Activated T-cell treated with anti-CD3 and anti-CD28 coated beads, Interleukin-2, amount 50 U/mL, for 24 hours (primary cell): ENCODE data around the gene IL17REL.

Experiments used
- DNase-seq: peaks from one replicate; pipeline ENCODE4 v3.0.0-alpha.2; 2020
- H3K27ac Mint-ChIP-seq: 2 replicates; pipeline ENCODE4 v1.8.0; 2020; ENCODE audit warnings: mild to moderate bottlenecking, mixed read lengths
- H3K27me3 Mint-ChIP-seq: 2 replicates; pipeline ENCODE4 v1.8.0; 2020; ENCODE audit warnings: mixed read lengths
- H3K36me3 Mint-ChIP-seq: 2 replicates; pipeline ENCODE4 v1.8.0; 2020; ENCODE audit warnings: low read depth, mixed read lengths
- H3K4me1 Mint-ChIP-seq: 2 replicates; pipeline ENCODE4 v1.8.0; 2020; ENCODE audit warnings: low read depth, mixed read lengths
- H3K4me3 Mint-ChIP-seq: 2 replicates; pipeline ENCODE4 v1.8.0; 2020; ENCODE audit warnings: mild to moderate bottlenecking, moderate library complexity, mixed read lengths
- H3K9me3 Mint-ChIP-seq: 2 replicates; pipeline ENCODE4 v1.8.0; 2020; ENCODE audit warnings: mixed read lengths

IL17REL gene

DNA sequence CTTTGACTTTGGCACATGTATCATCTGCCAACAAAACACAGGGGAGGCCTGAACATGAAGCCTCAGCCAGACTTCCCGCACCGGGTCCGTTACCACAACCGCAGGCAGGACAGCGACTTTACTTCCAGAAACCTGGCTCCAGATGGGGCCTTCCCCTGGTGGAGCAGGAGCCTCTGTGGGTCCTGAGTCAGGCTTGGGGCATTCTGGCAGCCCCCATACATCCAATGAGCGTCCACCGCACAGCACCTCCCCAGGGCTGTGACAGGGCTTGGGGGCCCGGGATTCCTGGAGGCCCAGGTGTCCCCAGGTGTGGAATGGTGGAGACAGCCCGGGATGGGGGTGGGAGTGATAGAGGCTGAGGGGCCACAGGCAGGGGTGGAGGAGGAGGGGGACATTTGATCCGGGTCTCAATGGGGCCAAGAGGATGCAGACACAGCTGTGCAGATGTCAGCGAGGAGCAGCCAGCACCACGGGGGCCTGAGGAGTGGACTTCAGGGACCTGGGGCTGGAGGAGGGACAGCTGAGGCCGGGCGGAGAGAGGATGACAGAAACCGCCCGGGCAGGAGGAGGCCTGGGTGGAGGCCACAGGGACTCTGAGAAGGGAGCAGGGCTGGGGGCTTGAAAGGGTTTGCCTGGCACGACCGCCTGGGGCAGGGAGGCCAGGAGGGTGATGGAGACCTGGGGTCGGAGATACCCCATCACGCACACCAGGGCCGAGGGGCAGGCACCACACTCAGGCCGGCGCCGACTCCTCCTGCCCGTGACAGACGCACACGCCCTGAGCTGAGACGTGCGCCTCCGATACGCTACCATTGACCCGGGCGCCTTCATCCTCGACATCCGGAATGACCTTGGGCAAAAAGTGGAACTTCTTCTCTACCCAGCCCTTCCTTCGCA lies 37.0 kb upstream of the IL17REL start:
- Mint-ChIP-seq H3K36me3 (no peaks in the 10 kb centered on the region), H3K27ac (no peak overlapping the region), H3K27me3 (peaks cover 12% of the 10 kb centered on the region), H3K9me3 (no peaks in the 10 kb centered on the region), H3K4me3 (no peak overlapping the region), H3K4me1 (peaks cover 4% of the 10 kb centered on the region)
- no peak for DNase-seq

DNA sequence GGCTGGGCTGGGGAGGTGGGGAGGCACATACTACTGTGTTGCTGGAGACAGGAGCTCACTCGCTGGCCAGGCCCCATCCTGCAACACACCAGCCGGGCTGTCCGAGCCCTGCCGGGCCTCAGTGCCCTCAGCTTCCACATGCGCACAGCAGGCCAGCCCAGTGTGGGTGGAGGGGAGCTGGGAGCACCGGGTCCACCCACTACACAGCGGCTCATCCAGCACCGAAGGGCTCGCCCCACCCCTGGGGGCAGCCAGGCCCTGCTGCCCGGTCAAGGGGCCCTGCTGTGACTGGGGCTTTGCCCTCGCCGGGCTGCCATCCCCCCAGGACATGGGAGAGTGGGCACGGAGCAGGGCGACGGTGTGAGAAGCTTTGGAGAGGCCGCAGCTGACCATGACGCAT lies 36.3 kb upstream of the IL17REL start:
- H3K27me3 Mint-ChIP-seq = peaks cover 14% of the 10 kb centered on the region
- H3K27ac Mint-ChIP-seq = no peak overlapping the region
- peaks cover 8% of the 10 kb centered on the region for H3K4me1 Mint-ChIP-seq
- DNase-seq = no peak
- H3K36me3 Mint-ChIP-seq = no peaks in the 10 kb centered on the region
- no peak overlapping the region for H3K4me3 Mint-ChIP-seq
- no peaks in the 10 kb centered on the region for H3K9me3 Mint-ChIP-seq

- Mint-ChIP-seq H3K4me3 (no peak overlapping the region), H3K27me3 (peaks cover 16% of the 10 kb centered on the region), H3K36me3 (no peaks in the 10 kb centered on the region), H3K4me1 (peaks cover 8% of the 10 kb centered on the region), H3K9me3 (no peaks in the 10 kb centered on the region), H3K27ac (no peak overlapping the region)
- DNase-seq = no peak
Observed at GRCh38 chr22:50048061-50048765, 35.6 kb upstream of the IL17REL start.

- Mint-ChIP-seq H3K9me3 (no peaks in the 10 kb centered on the region), H3K27me3 (peaks cover 24% of the 10 kb centered on the region), H3K27ac (no peak overlapping the region), H3K36me3 (no peaks in the 10 kb centered on the region), H3K4me1 (peaks cover 8% of the 10 kb centered on the region), H3K4me3 (no peak overlapping the region)
- DNase-seq = no peak
Observed at GRCh38 chr22:50047346-50047745, 34.8 kb upstream of the IL17REL start.

GRCh38 chr22:50046481-50047245 lies 34.1 kb upstream of the IL17REL start:
- H3K4me1 Mint-ChIP-seq = peaks cover 8% of the 10 kb centered on the region
- H3K36me3 Mint-ChIP-seq = no peaks in the 10 kb centered on the region
- peaks cover 24% of the 10 kb centered on the region for H3K27me3 Mint-ChIP-seq
- no peak for DNase-seq
- no peaks in the 10 kb centered on the region for H3K9me3 Mint-ChIP-seq
- no peak overlapping the region for H3K27ac Mint-ChIP-seq
- H3K4me3 Mint-ChIP-seq = no peak overlapping the region

DNA sequence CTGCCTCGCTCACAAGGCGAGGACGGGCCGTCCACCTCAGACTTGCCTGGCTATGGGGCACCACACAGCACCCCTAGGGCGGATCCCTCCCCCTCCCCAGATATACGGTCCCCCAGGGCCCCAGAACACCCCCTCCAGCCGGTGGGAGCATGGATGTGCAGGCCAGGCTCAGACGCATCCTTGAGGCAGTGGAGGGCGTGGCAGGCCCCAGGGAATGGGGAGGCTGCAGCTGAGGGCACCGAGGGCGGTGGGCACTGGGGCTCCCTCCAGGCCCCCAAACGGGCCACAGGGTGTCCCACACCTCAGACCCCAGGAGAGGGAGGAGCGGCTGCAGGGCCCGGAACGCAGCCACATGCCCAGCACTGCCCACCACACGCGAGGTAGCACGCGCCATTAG lies 33.5 kb upstream of the IL17REL start:
- H3K4me3 Mint-ChIP-seq = no peak overlapping the region
- peaks cover 24% of the 10 kb centered on the region for H3K27me3 Mint-ChIP-seq
- H3K9me3 Mint-ChIP-seq = no peaks in the 10 kb centered on the region

DNA sequence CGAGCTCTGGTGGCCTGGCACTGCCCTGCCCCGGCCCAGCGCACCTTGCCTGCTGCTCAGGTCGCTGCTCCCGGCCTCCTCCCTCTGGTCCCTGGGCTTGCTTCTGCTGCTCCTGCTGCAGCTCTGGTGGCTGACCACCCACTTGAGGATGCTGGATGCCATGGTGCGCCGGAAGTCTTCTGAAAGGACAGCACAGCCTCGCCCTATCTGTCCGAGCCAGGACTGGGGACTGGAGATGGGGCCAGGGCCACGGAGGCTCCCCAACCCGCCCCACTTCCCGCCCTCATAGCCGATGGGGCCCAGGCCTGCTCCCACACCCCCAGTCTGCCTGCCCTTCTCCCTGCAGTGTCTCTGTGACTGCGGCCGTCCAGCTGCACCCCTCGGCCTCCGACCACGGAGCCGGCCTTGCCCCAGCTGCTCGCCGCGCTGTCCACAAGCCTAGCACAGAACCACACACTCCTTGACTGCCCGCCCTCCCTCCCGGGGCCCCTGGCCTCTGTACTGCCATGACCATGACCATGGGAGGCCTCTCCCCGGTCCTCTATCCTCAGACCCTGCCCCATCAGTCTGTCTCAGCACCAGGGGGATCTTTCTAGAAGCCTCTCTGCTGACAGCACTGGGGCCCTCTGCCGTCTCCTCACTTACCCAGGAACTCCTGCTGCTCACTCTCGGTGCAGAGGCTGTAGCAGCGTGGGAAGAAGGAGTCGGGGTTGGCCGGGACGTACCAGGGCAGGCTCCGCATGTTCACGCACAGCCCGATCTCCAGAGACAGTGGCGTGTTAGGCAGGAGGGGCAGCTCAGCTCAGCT lies 32.9 kb upstream of the IL17REL start:
- DNase-seq = no peak
- peaks cover 24% of the 10 kb centered on the region for H3K27me3 Mint-ChIP-seq
- H3K4me1 Mint-ChIP-seq = peaks cover 8% of the 10 kb centered on the region
- H3K9me3 Mint-ChIP-seq = no peaks in the 10 kb centered on the region
- no peaks in the 10 kb centered on the region for H3K36me3 Mint-ChIP-seq
- no peak overlapping the region for H3K4me3 Mint-ChIP-seq
- H3K27ac Mint-ChIP-seq = no peak overlapping the region

More for the DNA sequence above, 33.5 kb upstream of the IL17REL start:
- H3K4me1 Mint-ChIP-seq = peaks cover 8% of the 10 kb centered on the region
- DNase-seq = no peak
- H3K36me3 Mint-ChIP-seq = no peaks in the 10 kb centered on the region
- H3K27ac Mint-ChIP-seq = no peak overlapping the region

- peaks cover 8% of the 10 kb centered on the region for H3K4me1 Mint-ChIP-seq
- H3K27me3 Mint-ChIP-seq = peaks cover 24% of the 10 kb centered on the region
- no peak overlapping the region for H3K4me3 Mint-ChIP-seq
- H3K27ac Mint-ChIP-seq = no peak overlapping the region
- no peak for DNase-seq
- no peaks in the 10 kb centered on the region for H3K9me3 Mint-ChIP-seq
- H3K36me3 Mint-ChIP-seq = no peaks in the 10 kb centered on the region
Observed at GRCh38 chr22:50044485-50045118, 32.0 kb upstream of the IL17REL start.

DNA sequence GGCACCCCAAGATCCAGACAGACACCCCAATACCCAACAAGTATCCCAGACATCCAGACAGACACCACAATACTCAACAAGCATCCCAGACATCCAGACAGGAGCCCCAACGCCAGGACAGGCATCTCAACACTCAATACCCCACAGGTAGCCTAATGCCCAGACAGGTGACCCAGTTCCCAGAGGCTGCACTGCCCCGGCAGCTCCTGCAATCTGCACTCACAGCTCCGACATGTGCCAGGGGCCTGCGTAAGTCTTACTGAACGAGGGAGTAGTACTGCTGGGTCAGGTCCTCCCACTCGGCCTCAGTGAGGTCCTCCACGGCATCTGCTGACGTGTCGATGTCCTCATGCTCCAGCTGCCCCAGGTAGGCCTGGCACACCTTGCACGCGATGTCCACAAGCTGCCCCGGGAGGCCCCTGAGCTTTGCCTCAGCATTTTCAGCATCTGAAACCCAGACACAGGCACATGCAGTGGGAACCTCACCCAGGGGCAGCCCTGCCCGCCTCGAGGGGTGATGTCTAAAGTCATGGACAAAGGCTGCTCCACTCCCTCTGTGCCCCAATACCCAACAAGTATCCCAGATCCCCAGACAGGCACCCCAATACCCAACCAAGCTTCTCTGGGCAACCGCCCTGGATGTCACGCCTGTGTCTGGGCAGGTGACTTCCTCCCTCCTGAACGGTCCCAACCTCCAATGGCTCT lies 28.9 kb upstream of the IL17REL start:
- no peak overlapping the region for H3K4me3 Mint-ChIP-seq
- H3K4me1 Mint-ChIP-seq = peaks cover 8% of the 10 kb centered on the region
- DNase-seq = no peak
- H3K9me3 Mint-ChIP-seq = peaks cover 3% of the 10 kb centered on the region
- peaks cover 24% of the 10 kb centered on the region for H3K27me3 Mint-ChIP-seq
- no peak overlapping the region for H3K27ac Mint-ChIP-seq
- H3K36me3 Mint-ChIP-seq = no peaks in the 10 kb centered on the region

- Mint-ChIP-seq H3K27me3 (peaks cover 24% of the 10 kb centered on the region), H3K9me3 (peaks cover 3% of the 10 kb centered on the region), H3K27ac (no peak overlapping the region), H3K4me1 (peaks cover 8% of the 10 kb centered on the region), H3K36me3 (no peaks in the 10 kb centered on the region), H3K4me3 (no peak overlapping the region)
- DNase-seq = no peak
Observed at GRCh38 chr22:50040717-50041116, 28.2 kb upstream of the IL17REL start.

DNA sequence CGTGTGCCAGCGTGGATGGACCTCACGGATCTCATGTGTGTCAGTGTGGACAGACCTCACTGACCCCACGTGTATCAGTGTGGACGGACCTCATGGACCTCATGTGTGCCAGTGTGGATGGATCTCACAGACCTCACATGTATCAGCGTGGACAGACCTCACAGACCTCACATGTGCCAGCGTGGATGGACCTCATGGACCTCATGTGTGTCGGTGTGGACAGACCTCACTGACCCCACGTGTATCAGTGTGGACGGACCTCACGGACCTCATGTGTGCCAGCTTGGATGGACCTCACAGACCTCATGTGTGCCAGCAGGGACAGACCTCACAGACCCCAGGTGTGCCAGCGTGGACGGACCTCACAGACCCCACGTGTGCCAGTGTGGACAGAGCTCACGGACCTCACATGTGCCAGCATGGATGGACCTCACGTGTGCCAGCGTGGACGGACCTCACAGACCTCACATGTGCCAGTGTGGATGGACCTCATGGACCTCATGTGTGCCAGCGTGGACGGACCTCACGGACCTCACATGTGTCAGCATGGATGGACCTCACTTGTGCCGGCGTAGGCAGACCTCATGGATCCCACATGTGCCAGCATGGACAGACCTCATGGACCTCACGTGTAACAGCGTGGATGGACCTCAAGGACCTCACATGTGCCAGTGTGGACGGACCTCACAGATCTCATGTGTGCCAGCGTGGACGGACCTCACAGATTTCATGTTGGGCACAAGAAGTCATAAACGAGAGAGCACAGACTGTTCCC lies 27.3 kb upstream of the IL17REL start:
- Mint-ChIP-seq H3K27ac (no peak overlapping the region), H3K27me3 (peaks cover 25% of the 10 kb centered on the region), H3K36me3 (no peaks in the 10 kb centered on the region), H3K4me1 (peaks cover 8% of the 10 kb centered on the region), H3K4me3 (no peak overlapping the region), H3K9me3 (peaks cover 3% of the 10 kb centered on the region)
- DNase-seq = no peak

- Mint-ChIP-seq H3K36me3 (no peaks in the 10 kb centered on the region), H3K27me3 (peaks cover 6% of the 10 kb centered on the region), H3K27ac (no peak overlapping the region), H3K4me1 (no peaks in the 10 kb centered on the region), H3K4me3 (no peak overlapping the region), H3K9me3 (peaks cover 3% of the 10 kb centered on the region)
- DNase-seq = no peak
Observed at GRCh38 chr22:50035976-50036724, 23.6 kb upstream of the IL17REL start.
